HepG2 (cell line): ENCODE data around the gene SOAT2. TPM values are rescaled to one million over a fixed set of nuclear protein-coding genes. Genes with fewer than 3 reads are reported as not detected.

Source experiments
- CBX2 ChIP-seq, 2 experiments: fragments of 200-600 bp in 1 of 2; sonication (generic); formaldehyde crosslinking in 1 of 2; IDR thresholded peaks; 2 replicates each; pipeline versions ENCODE4 v1.7.0 to v1.8.1; 2018 to 2022; ENCODE audit warnings: low read depth in 2 of 2, low read length in 1 of 2, mild to moderate bottlenecking in 1 of 2, missing genetic modification reagents in 1 of 2
- FOXK2 ChIP-seq: fragments of 450-650 bp; IDR thresholded peaks from 2 replicates; pipeline ENCODE4 v1.6.1; 2016
- HNRNPLL ChIP-seq: fragments of 200-400 bp; formaldehyde crosslinking; IDR thresholded peaks from 2 replicates; pipeline ENCODE4 v1.6.1; 2017; ENCODE audit warnings: mild to moderate bottlenecking, low read depth, low read length; ENCODE audit not compliant: poor library complexity, severe bottlenecking
- KAT2B ChIP-seq: fragments of 150-350 bp; IDR thresholded peaks from 2 replicates; pipeline ENCODE4 v1.6.1; 2014; ENCODE audit warnings: low read depth, low read length, borderline replicate concordance
- KDM2A ChIP-seq: sonication (generic); formaldehyde crosslinking; IDR thresholded peaks from 2 replicates; pipeline ENCODE4 v1.4.0; 2020; ENCODE audit warnings: low read depth, missing genetic modification reagents, borderline replicate concordance
- LCORL ChIP-seq, 2 experiments: fragments of 450-650 bp in 1 of 2; sonication (generic) in 1 of 2; formaldehyde crosslinking in 1 of 2; IDR thresholded peaks; 2 replicates each; pipeline versions ENCODE4 v1.5.0 to v1.6.1; 2017 to 2020; ENCODE audit warnings: antibody characterized with exemption in 1 of 2, missing genetic modification reagents in 1 of 2
- MTF2 ChIP-seq: sonication (generic); formaldehyde crosslinking; IDR thresholded peaks from 2 replicates; pipeline ENCODE4 v1.5.0; 2020; ENCODE audit warnings: missing genetic modification reagents, borderline replicate concordance
- NCOR1 ChIP-seq: fragments of 200-600 bp; sonication (generic); IDR thresholded peaks from 2 replicates; pipeline ENCODE4 v1.7.0; 2017; ENCODE audit warnings: antibody characterized with exemption, low read length, borderline replicate concordance
- NFIB ChIP-seq: sonication (generic); formaldehyde crosslinking; IDR thresholded peaks from 2 replicates; pipeline ENCODE4 v1.9.0; 2021; ENCODE audit warnings: missing genetic modification reagents, mild to moderate bottlenecking, borderline replicate concordance
- PCBP1 ChIP-seq: fragments of 200-400 bp; formaldehyde crosslinking; IDR thresholded peaks from 2 replicates; pipeline ENCODE4 v1.6.1; 2017; ENCODE audit warnings: mild to moderate bottlenecking, low read depth, low read length, borderline replicate concordance
- RXRA ChIP-seq: sonication (generic); formaldehyde crosslinking; IDR thresholded peaks from 2 replicates; pipeline ENCODE4 v1.5.1; 2020; ENCODE audit warnings: missing genetic modification reagents
- SMAD3 ChIP-seq: sonication (generic); formaldehyde crosslinking; IDR thresholded peaks from 2 replicates; pipeline ENCODE4 v1.4.0; 2020; ENCODE audit warnings: missing genetic modification reagents
- SMC3 ChIP-seq: IDR thresholded peaks from 2 replicates; pipeline ENCODE4 v1.6.1; 2011; ENCODE audit warnings: low read length, improper control_type of control experiment
- SOX6 ChIP-seq, 2 experiments: fragments of 450-650 bp in 1 of 2; sonication (generic) in 1 of 2; formaldehyde crosslinking in 1 of 2; IDR thresholded peaks; 2 replicates each; pipeline versions ENCODE4 v1.4.0 to v1.6.1; 2017 to 2020; ENCODE audit warnings: antibody characterized with exemption in 1 of 2, mild to moderate bottlenecking in 1 of 2, missing genetic modification reagents in 1 of 2
- SP4 ChIP-seq: sonication (generic); formaldehyde crosslinking; IDR thresholded peaks from 2 replicates; pipeline ENCODE4 v1.8.1; 2023; ENCODE audit warnings: mild to moderate bottlenecking, missing genetic modification reagents
- U2AF2 ChIP-seq: fragments of 200-400 bp; formaldehyde crosslinking; IDR thresholded peaks from 2 replicates; pipeline ENCODE4 v1.6.1; 2017; ENCODE audit warnings: low read depth, mild to moderate bottlenecking, low read length
- ZBTB10 ChIP-seq: sonication (generic); formaldehyde crosslinking; IDR thresholded peaks from 2 replicates; pipeline ENCODE4 v1.4.0; 2020; ENCODE audit warnings: missing genetic modification reagents, borderline replicate concordance
- ZNF234 ChIP-seq: sonication (generic); formaldehyde crosslinking; conservative IDR thresholded peaks from 2 replicates; pipeline ENCODE4 v1.5.1; 2020; ENCODE audit warnings: mild to moderate bottlenecking, missing genetic modification reagents
- ZNF274 ChIP-seq: sonication (generic); formaldehyde crosslinking; IDR thresholded peaks from 2 replicates; pipeline ENCODE4 v1.5.1; 2020; ENCODE audit warnings: mild to moderate bottlenecking, missing genetic modification reagents
- ZNF333 ChIP-seq: sonication (generic); formaldehyde crosslinking; IDR thresholded peaks from 2 replicates; pipeline ENCODE4 v1.4.0; 2020; ENCODE audit warnings: mild to moderate bottlenecking, missing genetic modification reagents, borderline replicate concordance
- ZNF501 ChIP-seq: sonication (generic); formaldehyde crosslinking; IDR thresholded peaks from 2 replicates; pipeline ENCODE4 v1.5.1; 2020; ENCODE audit warnings: mild to moderate bottlenecking, moderate library complexity, missing genetic modification reagents
- ZNF841 ChIP-seq: sonication (generic); formaldehyde crosslinking; IDR thresholded peaks from 2 replicates; pipeline ENCODE4 v1.8.1; 2023; ENCODE audit warnings: missing genetic modification reagents, borderline replicate concordance
- polyA plus RNA-seq, 8 experiments: library from polyadenylated mRNA; depleted of rRNA in 3 of 8; stranded (reverse) in 7 of 8; unstranded in 1 of 8; fragments of >200 nt; fragmentation: Illumina TruSeq in 4 of 8; extraction: Trizol in 4 of 8; gene quantifications; 2 replicates each; pipeline versions ENCODE4 v1.2.1 to v1.2.3, GENCODE V29; 2011 to 2016; ENCODE audit warnings: low read depth in 4 of 8, missing spikeins in 1 of 8, mixed read lengths in 1 of 8; ENCODE audit not compliant: insufficient read depth in 1 of 8
- total RNA-seq, 5 experiments: library from RNA; depleted of rRNA; stranded (reverse); fragments of >200 nt; fragmentation: Illumina TruSeq; extraction: Trizol; gene quantifications; 2 replicates each; pipeline ENCODE4 v1.2.3, GENCODE V29; 2016; ENCODE audit warnings: low read depth in 1 of 5
- TF ChIP-seq, protein P1 (sequence below): sonication (generic); formaldehyde crosslinking; IDR thresholded peaks from 2 replicates; pipeline ENCODE4 v1.8.1; 2022; ENCODE audit warnings: mild to moderate bottlenecking, missing genetic modification reagents

The SOAT2 gene
- total and polyA plus RNA-seq, 2 of the 13 experiments (the other 11 are each of a cell fraction or from before 2014, with no cell fraction given), result 14.9 to 108 TPM

GRCh38 chr12:53065975-53066931 lies 37.0 kb upstream of the SOAT2 start (continued):
- TF ChIP-seq ZBTB10 (CRISPR knock-in tag) (no peak), LCORL (IDR thresholded peaks at IDR 0.05) (no peak), LCORL (CRISPR knock-in tag; IDR thresholded peaks at IDR 0.05) (peak; percentile 60; the same call in 1 of the 2 replicates), NFIB (CRISPR knock-in tag) (no peak), ZNF274 (CRISPR knock-in tag) (0 out of 2 replicates have a peak, but pooled peaks have one; percentile 47), U2AF2 (no peak), KDM2A (0 out of 2 replicates have a peak, but pooled peaks have one; percentile 48), HNRNPLL (no peak), PCBP1 (0 out of 2 replicates have a peak, but pooled peaks have one; percentile 54), SMC3 (peak; percentile 74), CBX2 (IDR thresholded peaks at IDR 0.05; ENCODE audit: low read depth, low read length) (no peak), CBX2 (CRISPR knock-in tag; IDR thresholded peaks at IDR 0.05; ENCODE audit: low read depth) (no peak), ZNF841 (no peak), MTF2 (CRISPR knock-in tag) (0 out of 2 replicates have a peak, but pooled peaks have one; percentile 40), NCOR1 (no peak), KAT2B (no peak), SP4 (no peak), ZNF234 (CRISPR knock-in tag) (no peak), ZNF501 (CRISPR knock-in tag) (0 out of 2 replicates have a peak, but pooled peaks have one; percentile 24), SMAD3 (CRISPR knock-in tag) (0 out of 2 replicates have a peak, but pooled peaks have one; percentile 55), SOX6 (IDR thresholded peaks at IDR 0.05) (no peak), SOX6 (CRISPR knock-in tag; IDR thresholded peaks at IDR 0.05) (no peak), RXRA (peak; percentile 48; the same call in 1 of the 2 replicates), ZNF333 (CRISPR knock-in tag) (0 out of 2 replicates have a peak, but pooled peaks have one; percentile 25), FOXK2 (no peak)
- TF ChIP-seq, protein P1, sequence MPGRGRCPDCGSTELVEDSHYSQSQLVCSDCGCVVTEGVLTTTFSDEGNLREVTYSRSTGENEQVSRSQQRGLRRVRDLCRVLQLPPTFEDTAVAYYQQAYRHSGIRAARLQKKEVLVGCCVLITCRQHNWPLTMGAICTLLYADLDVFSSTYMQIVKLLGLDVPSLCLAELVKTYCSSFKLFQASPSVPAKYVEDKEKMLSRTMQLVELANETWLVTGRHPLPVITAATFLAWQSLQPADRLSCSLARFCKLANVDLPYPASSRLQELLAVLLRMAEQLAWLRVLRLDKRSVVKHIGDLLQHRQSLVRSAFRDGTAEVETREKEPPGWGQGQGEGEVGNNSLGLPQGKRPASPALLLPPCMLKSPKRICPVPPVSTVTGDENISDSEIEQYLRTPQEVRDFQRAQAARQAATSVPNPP (CRISPR knock-in tag), result no peak
